ENCODE results near the gene CPEB4.

- TF ChIP-seq CTCF (IDR thresholded peaks at IDR 0.05) (no peak), POLR2A (IDR thresholded peaks at IDR 0.05) (no peak)
These were observed 5.0 kb downstream of the CPEB4 start for GRCh38 chr5:173893192-173893561.

Measured in adrenal gland (tissue), 5 donors.